Measurements from ENCODE around the gene UBXN10.

- TF ChIP-seq CTCF (IDR thresholded peaks at IDR 0.05) (no peak), POLR2A (IDR thresholded peaks at IDR 0.05) (no peak)
Observed at GRCh38 chr1:20190256-20191160, 4.6 kb downstream of the UBXN10 start.
